ENCODE measurements around the gene CRACR2B. TPM values are rescaled to one million over a fixed set of nuclear protein-coding genes. Genes with fewer than 3 reads are reported as not detected.

CRACR2B gene
- total RNA-seq, 1 experiment from 2014 or later: not detected

DNA sequence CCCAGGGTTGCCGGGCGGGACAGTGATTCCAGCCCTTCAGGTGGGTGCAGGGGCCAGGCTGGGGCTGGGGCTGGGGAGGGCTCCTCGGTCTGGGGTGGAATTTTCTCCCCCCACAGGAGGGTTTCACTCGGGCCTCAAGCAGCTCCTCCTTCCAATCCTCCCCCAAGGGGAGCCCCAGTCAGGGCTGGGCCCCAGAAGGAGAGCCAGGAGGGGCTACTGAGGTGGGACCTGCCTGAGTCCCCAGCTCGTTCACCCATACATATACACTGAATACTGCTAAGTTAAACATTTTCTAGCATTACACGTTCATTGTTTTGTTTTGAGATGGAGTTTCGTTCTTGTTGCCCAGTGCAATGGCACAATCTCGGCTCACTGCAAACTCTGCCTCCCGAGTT lies 1.5 kb upstream of the CRACR2B start:
- DNase-seq (ENCODE audit: low spot score): no peak

GRCh38 chr11:826836-827145 lies 928 bp upstream of the CRACR2B start:
- no peak for DNase-seq (ENCODE audit: low spot score)

DNA sequence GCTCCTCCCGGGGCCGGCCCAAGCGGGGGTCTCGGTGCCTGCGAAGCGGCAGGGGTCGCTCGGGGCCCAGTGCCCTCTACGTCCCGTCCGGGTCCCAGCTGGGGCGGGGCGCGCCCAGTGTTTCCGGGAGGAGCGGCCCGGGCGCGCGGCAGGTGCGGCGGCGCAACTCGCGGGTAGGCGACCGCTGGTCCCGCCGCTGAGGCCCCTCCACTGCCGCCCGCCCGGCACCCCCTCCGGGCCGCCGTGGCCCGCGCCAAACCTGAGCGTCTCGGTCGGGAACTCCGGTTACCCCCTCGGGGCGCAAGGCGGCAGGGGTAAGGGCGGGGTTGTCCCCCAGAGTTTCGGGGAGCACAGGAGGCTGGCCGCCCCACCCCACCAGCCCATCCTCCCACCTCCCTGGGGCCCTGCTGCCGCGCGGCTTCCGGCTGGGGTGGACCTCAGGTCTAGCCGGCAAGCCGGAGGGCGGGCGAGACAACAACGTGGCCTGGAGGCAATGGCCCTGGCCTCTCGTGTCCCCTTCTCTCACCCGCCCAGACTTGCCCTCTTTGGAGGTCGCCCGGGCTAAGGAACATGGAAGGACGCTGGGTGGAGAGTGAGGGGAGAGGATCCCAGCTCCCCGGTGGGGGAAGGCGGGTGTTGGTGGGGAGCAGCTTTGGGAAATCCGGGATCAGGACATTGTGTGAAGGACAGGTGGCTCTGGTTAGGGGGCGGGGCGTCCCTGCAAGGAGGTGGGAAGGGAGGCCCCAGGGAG lies 398 bp upstream of the CRACR2B start:
- DNase-seq (ENCODE audit: low spot score): no peak

DNA sequence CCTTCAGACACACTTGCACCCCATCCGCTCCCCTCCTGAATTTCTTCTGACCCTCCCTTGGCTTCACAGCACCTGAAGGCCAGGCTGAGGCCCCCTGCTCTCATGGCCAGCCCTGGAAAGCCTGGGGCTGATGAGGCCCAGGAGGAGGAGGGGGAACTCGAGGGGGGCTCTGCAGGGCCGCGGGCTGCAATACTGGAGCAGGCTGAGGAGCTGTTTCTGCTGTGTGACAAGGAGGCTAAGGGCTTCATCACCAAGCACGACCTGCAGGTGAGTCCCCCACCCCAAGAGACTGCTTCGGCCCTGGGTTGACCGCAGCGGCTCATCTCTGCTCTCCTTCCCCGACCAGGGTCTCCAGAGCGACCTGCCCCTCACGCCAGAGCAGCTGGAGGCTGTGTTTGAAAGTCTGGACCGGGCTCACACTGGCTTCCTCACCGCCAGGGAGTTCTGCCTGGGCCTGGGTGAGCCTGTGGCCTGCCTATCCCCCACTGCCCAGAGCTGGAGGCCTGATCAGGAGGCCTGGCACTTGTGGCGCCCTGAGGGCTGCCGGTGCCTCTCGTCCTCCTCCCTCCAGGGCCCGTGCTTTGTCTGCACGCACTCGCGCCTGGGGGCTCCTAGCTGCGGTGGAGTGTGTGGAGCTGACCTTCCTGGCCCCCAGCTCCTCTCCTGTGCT lies 922 bp downstream of the CRACR2B start:
- no peak for DNase-seq (ENCODE audit: low spot score)

GRCh38 chr11:829176-829846 lies 1.6 kb downstream of the CRACR2B start:
- no peak for DNase-seq (ENCODE audit: low spot score)

- DNase-seq (ENCODE audit: low spot score): no peak
Measured at GRCh38 chr11:829847-830294, 2.2 kb downstream of the CRACR2B start.

DNA sequence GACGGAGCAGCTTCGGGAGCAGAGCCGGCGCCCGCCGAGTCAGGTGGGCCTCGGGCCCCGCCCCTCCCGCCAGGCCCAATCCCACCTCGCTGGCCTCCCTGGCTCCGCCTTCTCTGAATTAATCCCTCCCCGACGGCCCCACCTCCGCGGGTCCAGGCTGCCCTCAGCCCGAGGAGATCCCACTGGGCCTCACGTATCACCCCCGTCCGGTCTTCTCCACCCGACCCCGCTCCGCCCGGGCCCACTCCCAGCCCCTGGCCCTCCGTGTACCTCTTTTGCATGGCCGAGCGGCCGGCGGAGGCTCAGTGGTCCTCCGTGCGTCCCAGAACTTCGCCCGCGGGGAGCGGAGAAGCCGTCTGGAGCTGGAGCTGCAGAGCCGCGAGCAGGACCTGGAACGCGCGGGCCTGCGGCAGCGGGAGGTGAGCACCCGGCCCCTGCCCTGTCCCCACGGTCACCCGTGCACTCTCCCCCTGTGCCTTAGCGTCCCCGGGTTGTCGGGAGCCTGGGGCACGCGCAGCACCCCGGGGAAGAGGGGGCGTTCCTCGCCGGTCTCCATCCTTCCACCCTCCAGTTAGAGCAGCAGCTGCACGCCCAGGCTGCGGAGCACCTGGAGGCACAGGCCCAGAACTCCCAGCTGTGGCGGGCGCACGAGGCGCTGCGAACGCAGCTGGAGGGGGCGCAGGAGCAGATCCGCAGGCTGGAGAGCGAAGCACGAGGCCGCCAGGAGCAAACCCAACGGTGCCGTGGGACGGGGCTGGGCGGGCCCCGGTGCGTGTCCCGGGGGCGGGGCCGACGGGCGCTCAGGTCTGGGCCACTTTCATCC lies 2.8 kb downstream of the CRACR2B start:
- DNase-seq (ENCODE audit: low spot score): no peak

DNA sequence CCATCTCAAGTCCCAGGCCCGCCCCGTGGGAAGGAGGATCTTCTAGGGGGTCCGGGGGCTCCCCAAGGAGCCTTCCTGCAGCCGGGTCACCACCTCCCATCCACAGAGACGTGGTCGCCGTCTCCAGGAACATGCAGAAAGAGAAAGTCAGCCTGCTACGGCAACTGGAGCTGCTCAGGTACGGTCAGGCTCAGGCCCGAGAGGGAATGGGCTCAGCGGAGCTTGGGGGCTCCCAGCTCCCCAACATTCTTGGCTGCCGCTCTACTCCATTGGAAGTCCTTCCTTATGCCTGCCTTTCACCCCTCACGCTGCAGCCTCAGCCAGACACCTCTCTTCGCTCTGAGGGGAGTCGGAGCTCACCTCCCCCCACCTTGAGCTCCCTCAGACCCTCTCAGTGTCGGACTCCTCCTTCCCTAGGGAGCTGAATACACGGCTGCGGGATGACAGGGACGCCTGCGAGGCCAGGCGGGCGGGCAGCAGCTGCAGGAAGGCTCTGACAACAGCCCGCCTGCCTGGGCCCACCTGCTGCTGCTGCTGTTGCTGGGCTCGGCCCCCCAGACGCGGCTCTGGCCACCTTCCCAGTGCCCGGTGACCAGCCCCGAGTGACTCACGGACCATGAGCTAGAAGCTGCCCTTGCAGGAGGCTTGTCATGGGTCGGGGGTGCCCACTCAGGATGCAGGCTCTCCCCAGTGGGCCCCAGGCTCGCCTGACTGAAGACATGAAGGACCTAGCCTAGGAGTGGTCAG lies 3.6 kb downstream of the CRACR2B start:
- DNase-seq (ENCODE audit: low spot score): peak; percentile 91

DNA sequence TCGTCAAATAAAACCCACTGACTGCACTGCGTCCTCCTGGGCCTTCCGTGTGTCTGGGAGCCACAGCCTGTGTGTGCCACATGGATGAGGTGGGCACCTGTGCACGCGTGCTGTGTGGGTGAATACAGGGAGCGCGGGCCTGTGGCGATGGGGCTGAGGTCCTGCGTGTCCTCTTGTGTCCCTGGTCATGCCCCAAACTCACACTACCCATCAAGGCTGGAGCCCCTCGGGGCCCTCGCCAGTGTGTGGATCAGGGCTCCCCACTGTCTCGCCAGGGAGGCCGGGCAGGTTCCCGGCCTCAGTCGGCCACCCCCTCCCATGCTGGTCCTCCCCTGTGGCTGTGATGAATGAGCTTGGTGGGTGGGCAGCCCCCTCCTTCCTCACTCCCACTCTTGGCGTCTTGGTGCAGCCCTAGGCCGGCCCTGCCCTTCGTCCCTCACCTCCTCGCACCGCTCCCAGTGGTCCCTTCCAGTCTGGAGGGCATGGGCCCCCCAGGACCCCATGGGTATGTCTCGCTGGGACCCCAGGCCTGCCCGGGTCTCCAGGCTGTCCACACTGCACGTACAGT lies 4.3 kb downstream of the CRACR2B start:
- no peak for DNase-seq (ENCODE audit: low spot score)

GRCh38 chr11:832529-833113 lies 4.9 kb downstream of the CRACR2B start, which contains the start of gene CD151:
Gene CD151, plus strand, starts transcription at chr11:832952. Its CDS starts 3,118 bp downstream, at chr11:836070.
- DNase-seq (ENCODE audit: low spot score): peak; percentile 62

GRCh38 chr11:833114-833791 lies 5.5 kb downstream of the CRACR2B start:
- DNase-seq (ENCODE audit: low spot score): peak; percentile 50

- no peak for DNase-seq (ENCODE audit: low spot score)
Measured at GRCh38 chr11:833849-834311, 6.2 kb downstream of the CRACR2B start.

- peak; percentile 96 for DNase-seq (ENCODE audit: low spot score)
Measured at GRCh38 chr11:834371-835316, 6.9 kb downstream of the CRACR2B start.

DNA sequence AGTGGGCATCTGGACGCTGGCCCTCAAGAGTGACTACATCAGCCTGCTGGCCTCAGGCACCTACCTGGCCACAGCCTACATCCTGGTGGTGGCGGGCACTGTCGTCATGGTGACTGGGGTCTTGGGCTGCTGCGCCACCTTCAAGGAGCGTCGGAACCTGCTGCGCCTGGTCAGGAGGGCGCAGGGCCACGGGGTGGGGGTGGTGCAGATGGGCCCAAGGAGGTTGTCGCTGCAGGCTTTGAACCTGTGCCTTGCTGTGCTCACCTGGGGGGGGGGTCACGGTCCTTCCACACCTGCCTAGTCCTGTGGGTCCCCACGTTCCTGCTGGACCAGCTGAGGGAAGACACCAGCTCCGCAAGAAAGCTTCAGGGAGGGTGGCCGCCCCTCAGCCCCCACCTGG lies 8.6 kb downstream of the CRACR2B start:
- no peak for DNase-seq (ENCODE audit: low spot score)

GRCh38 chr11:836700-837099 lies 9.0 kb downstream of the CRACR2B start:
- no peak for DNase-seq (ENCODE audit: low spot score)

GRCh38 chr11:837189-837989 lies 9.7 kb downstream of the CRACR2B start:
- peak; percentile 86 for DNase-seq (ENCODE audit: low spot score)

DNA sequence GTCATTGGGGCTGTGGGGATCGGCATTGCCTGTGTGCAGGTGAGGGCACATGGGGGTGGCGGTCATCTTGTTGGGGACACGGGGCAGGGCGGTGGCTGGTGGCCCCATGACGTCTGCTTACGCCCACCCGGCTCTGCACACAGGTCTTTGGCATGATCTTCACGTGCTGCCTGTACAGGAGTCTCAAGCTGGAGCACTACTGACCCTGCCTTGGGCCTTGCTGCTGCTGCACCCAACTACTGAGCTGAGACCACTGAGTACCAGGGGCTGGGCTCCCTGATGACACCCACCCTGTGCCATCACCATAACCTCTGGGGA lies 10.2 kb downstream of the CRACR2B start:
- DNase-seq (ENCODE audit: low spot score): no peak

Measured in A172 (cell line).